Liver (tissue), 9 donors: ENCODE results near the gene SMKR1. TPM values are rescaled to one million over a fixed set of nuclear protein-coding genes. Genes with fewer than 3 reads are reported as not detected.

ENCODE experiments used
- DNase-seq: peaks from one replicate; pipeline ENCODE4 v3.0.0-alpha.2; 2017; ENCODE audit warnings: low spot score
- H3K27ac ChIP-seq, 2 donors: one replicate each; pipeline ENCODE4 v1.7.0; 2013; ENCODE audit warnings: inconsistent platforms in 2 of 2, low read length in 2 of 2, control low read depth in 1 of 2, low read depth in 1 of 2, mild to moderate bottlenecking in 1 of 2
- H3K27me3 ChIP-seq, 4 donors: one replicate each; pipeline versions ENCODE4 v1.6.1 to v1.7.0; 2013; ENCODE audit warnings: low read length in 3 of 4, inconsistent platforms in 1 of 4, mild to moderate bottlenecking in 1 of 4, moderate library complexity in 1 of 4; ENCODE audit not compliant: control insufficient read depth in 4 of 4, insufficient read depth in 4 of 4
- H3K36me3 ChIP-seq, 4 donors: one replicate each; pipeline versions ENCODE4 v1.6.1 to v1.7.0; 2013; ENCODE audit warnings: low read length in 3 of 4, mild to moderate bottlenecking in 3 of 4, low read depth in 1 of 4, moderate library complexity in 1 of 4; ENCODE audit not compliant: control insufficient read depth in 4 of 4, insufficient read depth in 3 of 4
- H3K4me1 ChIP-seq, 4 donors: one replicate each; pipeline versions ENCODE4 v1.6.1 to v1.7.0; 2013; ENCODE audit warnings: low read length in 3 of 4, mild to moderate bottlenecking in 3 of 4, moderate library complexity in 1 of 4; ENCODE audit not compliant: control insufficient read depth in 4 of 4, insufficient read depth in 4 of 4
- H3K4me3 ChIP-seq, 3 donors: one replicate each; pipeline versions ENCODE4 v1.6.1 to v1.7.0; 2013; ENCODE audit warnings: low read length in 3 of 3, control low read depth in 1 of 3, low read depth in 1 of 3, mild to moderate bottlenecking in 1 of 3
- H3K9ac ChIP-seq, 2 donors: one replicate each; pipeline ENCODE4 v1.7.0; 2013; ENCODE audit warnings: low read length in 2 of 2, mild to moderate bottlenecking in 2 of 2, moderate library complexity in 2 of 2, control low read depth in 1 of 2, low read depth in 1 of 2
- H3K9me3 ChIP-seq, 4 donors: one replicate each; pipeline versions ENCODE4 v1.6.1 to v1.7.0; 2013; ENCODE audit warnings: low read length in 3 of 4; ENCODE audit not compliant: control insufficient read depth in 4 of 4
- EGR1 ChIP-seq, 2 donors: IDR thresholded peaks; 2 replicates each; pipeline ENCODE4 v1.6.1; 2016 to 2018; ENCODE audit warnings: antibody characterized with exemption in 2 of 2, low read depth in 2 of 2
- FOXA1 ChIP-seq: IDR thresholded peaks from 2 replicates; pipeline ENCODE4 v1.6.1; 2016; ENCODE audit warnings: antibody characterized with exemption
- FOXA2 ChIP-seq: IDR thresholded peaks from 2 replicates; pipeline ENCODE4 v1.6.1; 2016; ENCODE audit warnings: antibody characterized with exemption
- GABPA ChIP-seq, 2 donors: IDR thresholded peaks in 1 of 2; conservative IDR thresholded peaks in 1 of 2; 2 replicates each; pipeline ENCODE4 v1.6.1; 2016; ENCODE audit warnings: antibody characterized with exemption in 2 of 2, mild to moderate bottlenecking in 1 of 2, moderate library complexity in 1 of 2
- HNF4A ChIP-seq, 2 donors: conservative IDR thresholded peaks; 2 replicates each; pipeline ENCODE4 v1.6.1; 2016; ENCODE audit warnings: antibody characterized with exemption in 2 of 2, mild to moderate bottlenecking in 2 of 2
- HNF4G ChIP-seq: IDR thresholded peaks from 2 replicates; pipeline ENCODE4 v1.6.1; 2016; ENCODE audit warnings: antibody characterized with exemption
- JUND ChIP-seq, 2 donors: IDR thresholded peaks; 2 replicates each; pipeline ENCODE4 v1.6.1; 2016; ENCODE audit warnings: antibody characterized with exemption in 2 of 2
- MAX ChIP-seq: IDR thresholded peaks from 2 replicates; pipeline ENCODE4 v1.6.1; 2016; ENCODE audit warnings: antibody characterized with exemption
- NR2F2 ChIP-seq: IDR thresholded peaks from 2 replicates; pipeline ENCODE4 v1.6.1; 2016; ENCODE audit warnings: antibody characterized with exemption
- RAD21 ChIP-seq, 2 donors: IDR thresholded peaks; 2 replicates each; pipeline ENCODE4 v1.6.1; 2016; ENCODE audit warnings: antibody characterized with exemption in 2 of 2, mild to moderate bottlenecking in 2 of 2
- RXRA ChIP-seq, 2 donors: IDR thresholded peaks; 2 replicates each; pipeline ENCODE4 v1.6.1; 2017 to 2018; ENCODE audit warnings: antibody characterized with exemption in 2 of 2, mild to moderate bottlenecking in 1 of 2
- SP1 ChIP-seq: IDR thresholded peaks from 2 replicates; pipeline ENCODE4 v1.6.1; 2018; ENCODE audit warnings: antibody characterized with exemption, mild to moderate bottlenecking
- TAF1 ChIP-seq: conservative IDR thresholded peaks from 2 replicates; pipeline ENCODE4 v1.6.1; 2016; ENCODE audit warnings: antibody characterized with exemption, mild to moderate bottlenecking
- YY1 ChIP-seq: IDR thresholded peaks from 2 replicates; pipeline ENCODE4 v1.6.1; 2016; ENCODE audit warnings: antibody characterized with exemption, mild to moderate bottlenecking
- WGBS: extraction: QIAGEN DNeasy Blood & Tissue Kit; methylation state at CpG from one replicate; pipeline ENCODE4 v1.1.7; 2013; 5-methylcytosine and 5-hydroxymethylcytosine counted together
- polyA plus RNA-seq, 2 donors: library from polyadenylated mRNA; stranded (reverse) in 1 of 2; unstranded in 1 of 2; fragments of 200-250 nt in 1 of 2; fragments of >200 nt in 1 of 2; fragmentation: Nextera tagmentation in 1 of 2; extraction: Ambion mirVana in 1 of 2; gene quantifications; one replicate each; pipeline versions ENCODE4 v1.2.1 to v1.2.3, GENCODE V29; 2013 to 2015
- total RNA-seq, 2 donors: library from RNA; depleted of rRNA; stranded (reverse); fragments of >200 nt; gene quantifications; one replicate each; pipeline ENCODE4 v1.2.3, GENCODE V29; 2014
- TF ChIP-seq, protein P1 (sequence below): fragments of 150-350 bp; IDR thresholded peaks from 2 replicates; pipeline ENCODE4 v1.5.1; 2017; ENCODE audit warnings: improper control_type of control experiment, low read depth, low read length; ENCODE audit not compliant: missing input control
- TF ChIP-seq, protein P2 (sequence below): IDR thresholded peaks from 2 replicates; pipeline ENCODE4 v1.6.1; 2016; ENCODE audit warnings: antibody characterized with exemption, mild to moderate bottlenecking
- TF ChIP-seq, protein P3 (sequence below): IDR thresholded peaks from 2 replicates; pipeline ENCODE4 v1.6.1; 2016; ENCODE audit warnings: antibody characterized with exemption
- TF ChIP-seq, protein P4 (sequence below): IDR thresholded peaks from 2 replicates; pipeline ENCODE4 v1.6.1; 2016; ENCODE audit warnings: antibody characterized with exemption
- donor health status: healthy.
- donor health status: healthy.
- donor health status: healthy.
- donor health status: healthy.
- donor health status: healthy.

SMKR1 gene
- total and polyA plus RNA-seq, 4 donors = not detected

DNA sequence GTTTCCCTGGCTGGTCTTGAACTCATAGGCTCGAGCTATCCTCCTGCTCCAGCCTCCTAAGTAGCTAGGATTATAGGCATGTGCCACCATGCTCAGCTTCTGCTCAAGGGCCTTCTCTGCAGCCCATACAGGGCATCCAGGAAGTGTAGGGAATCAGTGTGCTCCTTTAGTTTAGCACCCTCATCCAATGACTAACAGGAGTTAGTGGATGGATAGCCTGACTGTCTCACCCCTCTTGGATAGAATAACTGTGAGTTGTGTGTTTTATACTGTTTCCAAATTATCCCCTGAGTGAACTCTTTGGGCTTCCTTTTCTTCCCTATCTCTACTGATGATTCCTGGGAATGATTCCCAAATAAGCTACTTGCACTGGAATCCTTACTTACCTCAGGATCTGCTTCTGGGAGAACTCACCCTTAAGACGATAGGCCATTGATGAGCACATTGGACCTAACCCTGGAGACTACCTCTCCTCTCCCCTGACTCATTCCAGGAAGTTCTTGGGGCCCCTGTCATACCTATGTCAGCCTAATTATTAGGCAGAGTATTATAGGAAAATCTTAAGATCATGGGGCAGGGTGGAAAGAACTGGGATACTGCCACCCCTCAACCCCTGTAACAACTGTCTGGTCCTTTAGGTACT is 49.6 kb upstream of the SMKR1 start:
- H3K4me3 ChIP-seq = no peak overlapping the region
- no peak overlapping the region for H3K9ac ChIP-seq
- DNase-seq = no peak
- H3K4me1 ChIP-seq = no peaks in the 10 kb centered on the region
- H3K36me3 ChIP-seq = no peaks in the 10 kb centered on the region
- H3K27me3 ChIP-seq = no peaks in the 10 kb centered on the region
- TF ChIP-seq SP1 = no peak
- TF ChIP-seq RAD21 (IDR thresholded peaks at IDR 0.05) = no peak
- TF ChIP-seq, protein P1, sequence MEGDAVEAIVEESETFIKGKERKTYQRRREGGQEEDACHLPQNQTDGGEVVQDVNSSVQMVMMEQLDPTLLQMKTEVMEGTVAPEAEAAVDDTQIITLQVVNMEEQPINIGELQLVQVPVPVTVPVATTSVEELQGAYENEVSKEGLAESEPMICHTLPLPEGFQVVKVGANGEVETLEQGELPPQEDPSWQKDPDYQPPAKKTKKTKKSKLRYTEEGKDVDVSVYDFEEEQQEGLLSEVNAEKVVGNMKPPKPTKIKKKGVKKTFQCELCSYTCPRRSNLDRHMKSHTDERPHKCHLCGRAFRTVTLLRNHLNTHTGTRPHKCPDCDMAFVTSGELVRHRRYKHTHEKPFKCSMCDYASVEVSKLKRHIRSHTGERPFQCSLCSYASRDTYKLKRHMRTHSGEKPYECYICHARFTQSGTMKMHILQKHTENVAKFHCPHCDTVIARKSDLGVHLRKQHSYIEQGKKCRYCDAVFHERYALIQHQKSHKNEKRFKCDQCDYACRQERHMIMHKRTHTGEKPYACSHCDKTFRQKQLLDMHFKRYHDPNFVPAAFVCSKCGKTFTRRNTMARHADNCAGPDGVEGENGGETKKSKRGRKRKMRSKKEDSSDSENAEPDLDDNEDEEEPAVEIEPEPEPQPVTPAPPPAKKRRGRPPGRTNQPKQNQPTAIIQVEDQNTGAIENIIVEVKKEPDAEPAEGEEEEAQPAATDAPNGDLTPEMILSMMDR = no peak
- TF ChIP-seq, protein P2, sequence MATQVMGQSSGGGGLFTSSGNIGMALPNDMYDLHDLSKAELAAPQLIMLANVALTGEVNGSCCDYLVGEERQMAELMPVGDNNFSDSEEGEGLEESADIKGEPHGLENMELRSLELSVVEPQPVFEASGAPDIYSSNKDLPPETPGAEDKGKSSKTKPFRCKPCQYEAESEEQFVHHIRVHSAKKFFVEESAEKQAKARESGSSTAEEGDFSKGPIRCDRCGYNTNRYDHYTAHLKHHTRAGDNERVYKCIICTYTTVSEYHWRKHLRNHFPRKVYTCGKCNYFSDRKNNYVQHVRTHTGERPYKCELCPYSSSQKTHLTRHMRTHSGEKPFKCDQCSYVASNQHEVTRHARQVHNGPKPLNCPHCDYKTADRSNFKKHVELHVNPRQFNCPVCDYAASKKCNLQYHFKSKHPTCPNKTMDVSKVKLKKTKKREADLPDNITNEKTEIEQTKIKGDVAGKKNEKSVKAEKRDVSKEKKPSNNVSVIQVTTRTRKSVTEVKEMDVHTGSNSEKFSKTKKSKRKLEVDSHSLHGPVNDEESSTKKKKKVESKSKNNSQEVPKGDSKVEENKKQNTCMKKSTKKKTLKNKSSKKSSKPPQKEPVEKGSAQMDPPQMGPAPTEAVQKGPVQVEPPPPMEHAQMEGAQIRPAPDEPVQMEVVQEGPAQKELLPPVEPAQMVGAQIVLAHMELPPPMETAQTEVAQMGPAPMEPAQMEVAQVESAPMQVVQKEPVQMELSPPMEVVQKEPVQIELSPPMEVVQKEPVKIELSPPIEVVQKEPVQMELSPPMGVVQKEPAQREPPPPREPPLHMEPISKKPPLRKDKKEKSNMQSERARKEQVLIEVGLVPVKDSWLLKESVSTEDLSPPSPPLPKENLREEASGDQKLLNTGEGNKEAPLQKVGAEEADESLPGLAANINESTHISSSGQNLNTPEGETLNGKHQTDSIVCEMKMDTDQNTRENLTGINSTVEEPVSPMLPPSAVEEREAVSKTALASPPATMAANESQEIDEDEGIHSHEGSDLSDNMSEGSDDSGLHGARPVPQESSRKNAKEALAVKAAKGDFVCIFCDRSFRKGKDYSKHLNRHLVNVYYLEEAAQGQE = no peak
- no peak for TF ChIP-seq YY1
- no peak for TF ChIP-seq EGR1 (IDR thresholded peaks at IDR 0.05; ENCODE audit: low read depth in 2 of 2)
- H3K27ac ChIP-seq = no peak overlapping the region
- 90% methylated on average over 2 of the region's 2 CpGs for WGBS
- peaks cover 0 to 2% (median 0%) of the 10 kb centered on the region in 4 donors for H3K9me3 ChIP-seq

DNA sequence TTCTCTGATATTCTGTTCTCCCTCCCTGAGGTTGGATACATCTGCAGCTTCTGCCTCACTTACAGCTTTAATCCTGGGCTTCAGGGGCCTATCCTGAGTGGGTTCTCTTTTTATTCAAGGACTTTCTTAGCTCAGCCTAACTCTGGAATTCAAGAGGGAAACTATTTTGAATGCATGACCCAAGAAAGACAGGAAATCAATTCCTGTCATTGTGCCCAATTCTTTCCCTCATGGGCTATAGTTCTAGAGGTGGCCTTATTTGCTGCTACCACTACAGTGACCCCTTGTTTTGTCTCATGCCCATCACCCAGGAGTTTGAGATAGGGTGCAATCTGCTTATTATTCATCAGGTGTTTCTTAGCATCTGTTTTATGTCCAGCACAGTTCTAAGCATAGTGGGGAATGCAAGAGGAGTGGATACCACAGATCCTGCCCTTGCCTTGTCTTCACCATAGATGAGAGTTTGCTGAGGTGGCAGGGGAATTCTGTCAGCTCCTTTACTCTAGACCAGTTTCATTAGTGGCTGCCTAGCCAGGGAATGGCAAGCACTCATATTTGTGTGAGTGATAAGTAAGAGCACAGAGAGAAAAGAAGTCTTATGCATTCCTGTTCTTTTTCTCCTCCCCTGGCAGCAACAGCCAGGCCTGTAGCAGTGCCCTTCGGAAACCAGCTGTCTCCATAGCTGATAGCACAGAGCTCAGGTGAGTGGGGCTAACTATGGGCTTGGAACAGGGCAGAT is 48.7 kb upstream of the SMKR1 start:
- DNase-seq = no peak
- no peaks in the 10 kb centered on the region for H3K36me3 ChIP-seq
- H3K27ac ChIP-seq = no peak overlapping the region
- H3K9ac ChIP-seq = no peak overlapping the region
- no peaks in the 10 kb centered on the region for H3K27me3 ChIP-seq
- WGBS = 90% methylated on average over 1 of the region's 1 CpG
- H3K9me3 ChIP-seq = no peaks in the 10 kb centered on the region
- H3K4me3 ChIP-seq = no peak overlapping the region
- H3K4me1 ChIP-seq = no peaks in the 10 kb centered on the region
- TF ChIP-seq GABPA (IDR thresholded peaks at IDR 0.05 in 1 of 2, conservative IDR thresholded peaks at IDR 0.05 in 1 of 2) (no peak), NR2F2 (no peak), YY1 (no peak), TAF1 (no peak), FOXA1 (no peak), RXRA (IDR thresholded peaks at IDR 0.05) (no peak), HNF4G (no peak), FOXA2 (no peak), EGR1 (IDR thresholded peaks at IDR 0.05; ENCODE audit: low read depth in 2 of 2) (no peak), JUND (IDR thresholded peaks at IDR 0.05) (no peak), HNF4A (conservative IDR thresholded peaks at IDR 0.05) (no peak), SP1 (no peak), MAX (no peak)
- TF ChIP-seq, protein P3, sequence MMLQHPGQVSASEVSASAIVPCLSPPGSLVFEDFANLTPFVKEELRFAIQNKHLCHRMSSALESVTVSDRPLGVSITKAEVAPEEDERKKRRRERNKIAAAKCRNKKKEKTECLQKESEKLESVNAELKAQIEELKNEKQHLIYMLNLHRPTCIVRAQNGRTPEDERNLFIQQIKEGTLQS = no peak
- TF ChIP-seq, protein P4, sequence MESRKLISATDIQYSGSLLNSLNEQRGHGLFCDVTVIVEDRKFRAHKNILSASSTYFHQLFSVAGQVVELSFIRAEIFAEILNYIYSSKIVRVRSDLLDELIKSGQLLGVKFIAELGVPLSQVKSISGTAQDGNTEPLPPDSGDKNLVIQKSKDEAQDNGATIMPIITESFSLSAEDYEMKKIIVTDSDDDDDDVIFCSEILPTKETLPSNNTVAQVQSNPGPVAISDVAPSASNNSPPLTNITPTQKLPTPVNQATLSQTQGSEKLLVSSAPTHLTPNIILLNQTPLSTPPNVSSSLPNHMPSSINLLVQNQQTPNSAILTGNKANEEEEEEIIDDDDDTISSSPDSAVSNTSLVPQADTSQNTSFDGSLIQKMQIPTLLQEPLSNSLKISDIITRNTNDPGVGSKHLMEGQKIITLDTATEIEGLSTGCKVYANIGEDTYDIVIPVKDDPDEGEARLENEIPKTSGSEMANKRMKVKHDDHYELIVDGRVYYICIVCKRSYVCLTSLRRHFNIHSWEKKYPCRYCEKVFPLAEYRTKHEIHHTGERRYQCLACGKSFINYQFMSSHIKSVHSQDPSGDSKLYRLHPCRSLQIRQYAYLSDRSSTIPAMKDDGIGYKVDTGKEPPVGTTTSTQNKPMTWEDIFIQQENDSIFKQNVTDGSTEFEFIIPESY = no peak
- TF ChIP-seq, protein P1 = no peak
